HG02623 (cell line): ENCODE results near the gene RALGAPA2.

Experiments
- ATAC-seq: cut with Tn5 transposase; IDR thresholded peaks from one replicate; pipeline ENCODE4 v1.9.1; 2021; ENCODE audit warnings: moderate library complexity; ENCODE audit not compliant: unreplicated experiment

RALGAPA2 gene

DNA sequence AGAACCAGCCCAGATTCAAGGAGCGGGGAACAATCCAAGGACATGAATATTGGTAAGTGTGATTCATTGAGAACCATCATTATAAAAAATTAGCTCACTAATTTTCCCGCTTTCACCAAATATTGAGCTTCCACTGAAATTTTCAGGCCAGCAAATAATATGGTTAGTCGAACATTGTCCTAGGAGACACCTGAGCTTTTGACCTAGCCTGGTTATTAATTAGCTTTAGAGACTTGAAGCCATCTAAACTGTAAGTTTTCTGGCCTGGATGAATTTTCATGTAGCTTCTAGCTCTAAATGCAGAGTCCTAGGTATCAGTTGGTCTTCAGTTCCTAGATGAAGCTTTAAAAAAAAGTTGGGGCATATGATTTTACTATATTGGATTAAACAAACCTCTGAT, 17.1 kb upstream of the RALGAPA2 start:
- ATAC-seq, result no peak

GRCh38 chr20:20721489-20721888, 9.0 kb upstream of the RALGAPA2 start:
- ATAC-seq, result no peak

DNA sequence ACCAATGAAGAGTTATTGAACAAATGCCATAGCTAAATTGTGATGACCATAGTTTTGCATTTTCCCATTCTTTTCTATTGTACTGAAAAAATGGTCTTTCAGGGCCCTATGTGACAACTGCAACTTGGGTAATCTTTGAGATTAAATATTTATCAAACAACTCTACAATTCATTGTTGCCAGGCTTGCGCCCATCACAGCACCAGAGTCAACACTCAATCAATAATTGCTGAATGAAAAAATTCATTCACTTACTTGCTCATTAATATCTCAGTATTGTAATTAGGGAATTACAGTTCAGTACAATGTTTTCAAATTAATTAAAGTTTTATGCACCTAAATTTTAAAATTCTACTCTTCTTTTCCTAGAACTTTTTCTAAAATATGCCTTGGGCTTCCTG, 7.7 kb upstream of the RALGAPA2 start:
- no peak for ATAC-seq

DNA sequence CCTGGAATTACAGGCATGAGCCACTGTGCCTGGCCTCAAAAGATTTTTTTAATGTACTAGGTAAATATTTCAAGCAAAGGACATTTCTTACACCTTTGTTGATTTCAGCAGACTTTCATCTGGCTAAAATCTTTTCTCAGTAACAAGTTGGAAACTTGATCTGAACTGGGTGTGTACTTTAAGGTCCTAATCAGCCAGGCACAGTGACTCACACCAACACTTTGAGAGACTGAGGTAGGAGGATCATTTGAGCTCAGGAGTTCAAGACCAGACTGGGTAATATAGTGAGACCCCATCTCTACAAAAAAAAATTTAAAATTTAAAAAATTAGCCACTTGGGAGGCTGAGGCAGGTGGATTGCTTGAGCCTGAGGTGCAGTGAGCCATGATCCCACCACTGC, 7.0 kb upstream of the RALGAPA2 start:
- no peak for ATAC-seq

- no peak for ATAC-seq
Observed at GRCh38 chr20:20713244-20713765, 861 bp upstream of the RALGAPA2 start.

- ATAC-seq, result no peak
Observed at GRCh38 chr20:20712004-20712473, 405 bp downstream of the RALGAPA2 start.

DNA sequence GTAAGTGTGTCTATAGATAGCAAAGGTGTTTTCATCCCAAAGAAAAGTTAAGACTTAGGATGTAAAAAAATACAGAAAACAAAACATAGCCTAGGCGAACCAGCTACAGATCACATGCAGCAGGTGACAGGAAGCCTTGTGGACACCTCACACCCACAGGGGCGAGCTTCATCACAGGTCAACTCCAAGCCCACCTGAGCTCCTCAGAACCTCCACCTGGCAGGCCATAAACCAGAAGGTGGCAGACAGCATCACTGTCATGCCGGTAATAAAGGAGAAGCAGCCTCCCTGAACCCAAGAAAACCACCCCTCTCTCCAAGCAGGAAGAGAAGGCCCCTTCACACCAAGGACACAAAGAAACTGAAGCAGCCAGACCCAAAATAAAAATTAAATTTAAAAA, 1.0 kb downstream of the RALGAPA2 start:
- no peak for ATAC-seq

- ATAC-seq, result peak; percentile 16
Observed at GRCh38 chr20:20710443-20711315, 1.8 kb downstream of the RALGAPA2 start.

- ATAC-seq, result no peak
Observed at GRCh38 chr20:20709887-20710286, 2.6 kb downstream of the RALGAPA2 start.

DNA sequence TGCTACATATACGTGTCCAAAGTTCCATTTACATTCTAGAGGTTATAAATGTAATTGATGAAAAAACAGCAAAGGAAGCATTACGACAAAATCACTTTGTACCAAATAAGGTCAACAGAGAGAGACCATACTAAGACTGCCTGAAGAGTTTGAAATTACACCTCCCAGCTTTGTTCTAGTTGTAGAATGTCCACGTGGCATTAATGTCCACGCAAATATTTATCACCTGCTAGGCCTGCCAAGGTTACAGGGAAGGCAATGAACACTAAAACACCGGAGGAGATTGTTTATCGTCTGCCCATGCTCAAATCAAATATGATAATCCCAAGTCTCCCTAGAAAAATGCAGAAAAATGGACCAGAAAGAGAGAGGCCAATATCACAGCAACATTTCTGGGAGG, 6.2 kb downstream of the RALGAPA2 start:
- no peak for ATAC-seq

DNA sequence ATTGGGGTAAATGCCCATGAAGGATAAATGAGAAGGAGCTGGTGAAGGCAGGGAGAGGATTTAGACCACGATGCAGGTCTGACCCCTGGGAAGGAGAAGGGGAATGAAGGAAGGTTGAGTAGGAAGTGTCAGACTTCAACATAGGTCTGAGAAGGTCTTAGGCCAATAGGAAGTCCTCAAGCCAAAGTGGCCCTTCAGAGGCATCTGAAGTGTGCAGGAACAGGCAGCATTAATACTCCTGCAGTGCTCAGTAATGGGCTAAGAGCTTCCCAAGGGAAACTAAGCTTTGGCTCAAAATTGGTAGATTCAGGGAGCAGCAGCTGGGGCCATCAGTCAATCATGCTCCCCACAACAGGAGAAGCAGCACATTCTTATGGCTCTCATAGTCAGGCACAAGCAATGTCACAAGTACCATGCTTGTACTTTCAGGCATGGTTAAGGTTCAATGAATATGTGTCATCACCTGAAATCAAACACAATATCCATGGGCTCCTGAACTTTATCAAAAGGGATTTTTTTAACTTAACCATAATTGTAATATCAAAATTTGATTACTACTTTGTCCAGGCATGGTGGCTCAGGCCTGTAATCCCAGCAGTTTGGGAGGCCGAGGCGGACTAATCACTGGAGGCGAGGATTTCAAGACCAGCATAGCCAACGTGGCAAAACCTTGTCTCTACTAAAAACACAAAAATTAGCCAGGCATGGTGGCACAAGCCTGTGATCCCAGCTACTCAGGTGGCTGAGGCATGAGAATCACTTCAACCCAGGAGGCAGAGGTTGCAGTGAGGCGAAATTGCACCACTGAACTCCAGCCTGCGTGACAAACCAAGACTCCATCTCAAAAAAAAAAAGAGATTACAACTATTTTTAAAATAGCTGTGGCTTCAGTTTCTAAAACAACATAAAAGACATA, 9.9 kb downstream of the RALGAPA2 start:
- ATAC-seq, result no peak

DNA sequence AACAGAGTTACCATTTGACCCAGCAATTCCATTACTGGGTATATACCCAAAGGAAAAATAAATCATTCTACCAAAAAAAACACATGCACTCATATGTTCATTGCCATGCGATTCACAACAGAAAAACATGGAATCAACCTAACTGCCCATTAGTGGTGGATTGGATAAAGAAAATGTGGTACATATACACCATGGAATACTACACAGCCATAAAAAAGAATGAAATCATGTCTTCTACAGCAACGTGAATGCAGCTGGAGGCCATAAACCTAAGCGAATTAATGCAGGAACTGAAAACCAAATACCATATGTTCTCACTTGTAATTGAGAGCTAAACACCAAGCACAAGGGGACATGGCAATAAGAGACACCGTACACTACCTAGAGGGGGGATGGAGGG, 12.5 kb downstream of the RALGAPA2 start:
- no peak for ATAC-seq

- no peak for ATAC-seq
Observed at GRCh38 chr20:20699144-20699543, 13.3 kb downstream of the RALGAPA2 start.

DNA sequence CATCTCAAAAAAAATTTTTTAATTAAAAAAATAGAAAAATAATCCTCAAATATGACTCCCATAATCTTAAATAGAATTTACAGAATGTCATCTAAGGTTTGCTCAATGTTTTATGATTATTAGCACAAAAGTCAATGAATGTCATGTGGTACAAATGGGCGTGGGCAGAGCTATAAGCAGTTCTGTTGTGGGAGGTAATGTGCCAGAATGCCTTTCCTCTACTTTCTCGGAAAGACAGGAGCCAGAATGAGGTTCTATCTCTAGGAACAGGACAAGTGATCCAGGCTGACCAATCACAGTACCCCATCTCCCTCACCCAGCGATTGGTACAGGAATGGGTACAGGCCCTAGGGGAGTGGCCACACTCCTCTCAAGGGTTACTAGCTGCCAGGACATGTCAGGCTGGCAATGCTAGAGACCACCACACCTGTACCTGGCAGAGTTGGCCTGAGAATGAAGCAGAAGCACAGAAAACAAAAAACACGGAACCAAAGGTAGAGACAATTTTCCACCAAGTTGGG, 15.1 kb downstream of the RALGAPA2 start:
- ATAC-seq, result no peak

DNA sequence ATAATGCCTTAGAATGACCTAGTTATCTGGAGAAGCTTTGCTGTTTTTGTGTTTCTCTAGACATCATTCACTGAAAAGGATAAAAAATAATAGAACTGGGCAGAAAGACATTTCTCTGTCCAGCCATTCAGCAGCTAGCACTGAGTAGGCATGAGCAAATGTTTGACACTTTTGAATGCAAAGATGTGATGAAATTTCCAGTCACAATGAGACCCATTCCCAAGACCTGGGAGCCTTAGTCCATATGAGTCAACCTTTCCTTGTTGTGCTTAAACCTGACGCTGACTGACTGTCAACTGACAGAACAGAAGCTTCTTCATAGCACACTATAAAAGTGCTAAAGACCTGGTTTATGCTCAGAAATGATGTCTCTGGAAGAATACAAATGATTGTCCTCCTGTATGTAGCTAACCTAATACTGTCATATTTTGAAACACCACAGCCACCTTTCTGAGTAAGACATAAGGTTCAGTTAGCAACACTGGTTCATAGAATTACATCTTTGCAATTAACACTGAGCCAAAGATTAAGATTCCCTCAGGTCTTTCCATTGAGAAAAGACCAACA, 17.1 kb downstream of the RALGAPA2 start:
- no peak for ATAC-seq

GRCh38 chr20:20694591-20694990, 17.9 kb downstream of the RALGAPA2 start:
- no peak for ATAC-seq

- ATAC-seq, result no peak
Observed at GRCh38 chr20:20692587-20692986, 19.9 kb downstream of the RALGAPA2 start.

DNA sequence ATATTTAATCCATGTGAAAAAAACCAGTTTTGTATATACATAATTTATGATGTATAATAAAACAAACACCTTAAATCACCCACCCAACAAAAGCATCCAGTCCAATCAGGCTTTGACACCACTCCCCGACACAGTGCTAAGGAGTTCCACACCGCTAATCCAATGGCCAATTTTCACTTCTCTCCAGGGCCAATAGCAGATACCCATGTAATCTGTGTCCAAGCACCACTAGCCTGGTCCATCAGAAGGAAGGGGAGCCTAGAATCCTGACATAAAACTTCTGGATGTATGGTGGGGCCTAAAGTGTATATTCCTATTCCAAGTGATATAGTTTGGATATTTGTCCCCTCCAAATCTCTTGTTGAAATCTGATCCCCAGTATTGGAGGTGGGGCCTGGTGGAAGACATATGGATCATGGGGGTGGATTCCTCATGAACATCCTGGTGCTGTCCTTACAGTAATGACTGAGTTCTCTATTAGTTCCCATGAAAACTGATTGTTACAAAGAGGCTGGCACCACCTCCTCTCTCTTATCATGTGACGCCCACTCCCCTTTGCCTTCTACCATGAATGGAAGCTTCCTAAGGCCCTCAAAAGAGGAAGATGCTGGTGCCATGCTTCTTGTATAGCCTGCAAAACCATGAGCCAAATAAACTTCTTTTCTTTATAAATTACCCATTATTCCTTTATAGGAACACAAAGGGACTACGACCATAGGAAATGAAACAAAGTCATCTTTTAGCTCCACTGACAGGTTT, 20.8 kb downstream of the RALGAPA2 start:
- ATAC-seq, result peak; percentile 15

DNA sequence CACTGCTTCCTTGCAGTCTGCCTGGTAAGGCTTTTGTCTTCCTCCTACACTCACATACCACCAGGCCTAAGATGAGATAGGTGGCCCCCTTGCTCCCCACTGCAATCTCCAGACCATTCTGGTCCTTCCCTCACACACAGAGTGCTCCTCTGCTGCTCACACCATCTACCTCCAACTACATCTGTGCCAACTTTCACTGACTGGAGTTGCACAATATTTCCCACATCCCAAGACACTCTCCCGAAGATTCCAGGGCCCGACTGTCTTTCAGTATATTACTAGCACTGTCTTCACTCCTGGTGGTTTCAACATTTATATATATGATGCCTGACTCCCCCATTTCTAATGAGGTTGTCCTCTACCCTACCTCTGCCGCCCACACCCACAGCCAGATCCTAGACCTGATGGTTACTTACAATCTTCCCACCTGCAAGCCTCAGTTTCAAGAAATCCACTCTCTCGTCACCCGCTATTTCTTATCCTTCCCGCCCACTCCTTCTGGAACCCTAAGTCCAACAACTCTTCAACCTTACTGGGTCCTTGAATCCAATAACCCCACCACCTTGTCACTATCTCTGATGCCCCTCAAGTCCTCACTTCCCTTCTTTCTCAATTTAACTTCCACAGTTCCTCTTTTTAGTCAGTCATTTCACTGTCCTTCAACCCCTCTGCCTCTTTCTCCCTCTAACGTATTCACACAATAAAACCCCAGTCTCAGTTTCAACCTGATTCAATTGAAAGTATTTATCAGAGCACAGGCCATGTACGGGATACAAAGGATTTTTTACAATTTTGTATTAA, 21.6 kb downstream of the RALGAPA2 start:
- peak; percentile 70 for ATAC-seq
